Central memory CD4-positive, alpha-beta T cell (primary cell): Measurements from ENCODE around the gene SERPINB6.

ENCODE experiments used
- DNase-seq: peaks from one replicate; pipeline ENCODE4 v3.0.0; 2022

SERPINB6 gene

DNA sequence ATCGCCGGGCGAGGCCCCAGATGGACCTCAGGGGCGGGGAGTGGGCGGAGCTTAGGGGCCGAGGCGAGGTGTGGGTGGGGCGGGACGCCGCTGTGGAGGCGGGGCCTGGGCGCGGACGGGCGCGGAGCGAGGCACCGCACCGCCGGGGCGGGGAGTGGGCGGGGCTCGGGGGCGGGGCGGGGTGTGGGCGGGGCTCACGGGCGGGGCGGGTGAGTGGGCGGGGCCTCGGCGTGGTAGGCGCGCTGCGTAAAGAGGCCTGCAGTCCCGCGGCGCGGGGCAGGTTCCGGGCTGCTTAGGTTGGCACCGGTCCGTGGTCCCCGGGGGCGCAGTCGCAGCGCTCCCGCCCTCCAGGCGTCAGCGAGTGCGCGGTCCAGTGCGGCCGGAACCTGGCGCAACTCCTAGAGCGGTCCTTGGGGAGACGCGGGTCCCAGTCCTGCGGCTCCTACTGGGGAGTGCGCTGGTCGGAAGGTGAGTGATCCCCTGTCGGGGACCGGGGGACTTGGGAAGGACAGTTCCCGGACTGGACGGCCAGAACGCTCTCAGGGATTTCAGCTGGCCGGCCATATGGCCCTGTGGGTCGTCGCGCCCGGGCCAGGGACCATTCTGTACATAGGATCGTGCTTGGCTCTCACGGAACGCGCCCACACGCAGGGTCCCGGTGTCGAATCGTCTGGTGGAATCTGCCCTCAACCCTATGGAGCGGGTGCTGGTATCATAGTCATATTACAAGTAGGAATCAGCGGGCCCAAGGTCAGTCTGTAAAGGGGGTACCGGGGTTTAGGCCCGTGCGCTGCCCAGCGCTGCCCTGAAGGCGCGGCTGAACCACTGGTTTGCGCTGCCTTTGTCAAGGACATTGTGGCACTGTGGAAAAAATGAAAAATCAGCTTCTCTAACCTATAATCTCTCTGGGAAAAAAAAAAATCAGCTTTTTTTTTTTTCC lies 28.5 kb upstream of the SERPINB6 start, which contains the start of gene NQO2:
TSS of gene NQO2 (plus strand) at position 277 of the 940 bp plus-strand sequence. CDS start 6,659 bp downstream, outside the sequence.
- DNase-seq: peak; percentile 80

GRCh38 chr6:2998998-2999617 lies 27.7 kb upstream of the SERPINB6 start:
- no peak for DNase-seq

- DNase-seq: peak; percentile 73
Observed at GRCh38 chr6:2998249-2998997, 27.1 kb upstream of the SERPINB6 start.

DNA sequence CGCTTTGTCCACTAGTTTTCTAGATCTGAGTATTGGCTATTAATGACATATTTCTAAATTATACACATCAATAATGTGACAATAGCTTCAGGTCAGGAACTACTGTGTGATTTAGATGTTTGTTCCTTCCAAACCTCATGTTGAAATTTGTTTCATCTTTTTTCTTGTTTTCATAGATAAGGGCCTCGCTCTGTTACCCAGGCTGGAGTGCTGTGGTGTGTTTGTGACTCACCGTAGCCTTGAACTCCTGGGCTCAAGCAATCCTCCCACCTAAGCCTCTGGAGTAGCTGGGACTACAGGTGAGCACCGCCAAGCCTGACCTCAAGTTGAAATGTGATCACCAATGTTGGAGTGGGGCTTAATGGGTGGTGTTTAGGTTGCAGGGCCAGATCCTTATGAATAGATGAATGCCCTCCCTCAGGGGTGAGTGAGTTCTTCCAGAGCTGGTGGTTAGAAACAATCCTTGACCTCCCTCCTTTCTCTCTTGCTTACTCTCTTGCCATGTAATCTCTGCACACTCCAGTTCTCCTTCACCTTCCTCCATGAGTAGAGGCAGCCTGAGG lies 22.5 kb upstream of the SERPINB6 start:
- no peak for DNase-seq

- no peak for DNase-seq
Observed at GRCh38 chr6:2992330-2992979, 21.1 kb upstream of the SERPINB6 start.

DNA sequence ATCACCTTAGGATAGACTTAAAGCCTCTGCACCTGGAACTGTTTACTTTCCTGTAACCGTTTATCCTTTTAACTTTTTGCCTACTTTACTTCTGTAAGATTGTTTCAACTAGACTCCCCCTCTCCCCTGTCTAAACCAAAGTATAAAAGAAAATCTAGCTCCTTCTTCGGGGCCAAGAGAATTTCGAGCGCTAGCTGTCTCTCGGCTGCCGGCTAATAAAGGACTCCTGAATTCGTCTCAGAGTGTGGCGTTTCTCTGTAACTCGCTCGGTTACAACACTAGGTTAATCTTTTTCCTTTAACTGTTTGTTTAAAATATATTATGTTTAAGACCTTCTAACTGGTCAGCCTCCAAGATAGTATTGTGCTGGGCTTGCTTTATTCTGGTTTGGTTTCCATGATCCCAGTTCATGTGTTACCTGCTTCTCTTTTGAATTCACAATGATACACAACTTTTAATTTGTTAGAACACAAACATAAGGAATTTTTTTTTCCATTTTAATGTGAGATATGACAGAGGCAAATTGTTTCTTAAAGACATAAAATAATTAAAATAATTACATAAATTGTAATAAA lies 19.7 kb upstream of the SERPINB6 start:
- DNase-seq: no peak

- DNase-seq: peak; percentile 10
Observed at GRCh38 chr6:2990248-2990931, 19.0 kb upstream of the SERPINB6 start.

GRCh38 chr6:2989332-2990247 lies 18.2 kb upstream of the SERPINB6 start:
- DNase-seq: peak; percentile 91

DNA sequence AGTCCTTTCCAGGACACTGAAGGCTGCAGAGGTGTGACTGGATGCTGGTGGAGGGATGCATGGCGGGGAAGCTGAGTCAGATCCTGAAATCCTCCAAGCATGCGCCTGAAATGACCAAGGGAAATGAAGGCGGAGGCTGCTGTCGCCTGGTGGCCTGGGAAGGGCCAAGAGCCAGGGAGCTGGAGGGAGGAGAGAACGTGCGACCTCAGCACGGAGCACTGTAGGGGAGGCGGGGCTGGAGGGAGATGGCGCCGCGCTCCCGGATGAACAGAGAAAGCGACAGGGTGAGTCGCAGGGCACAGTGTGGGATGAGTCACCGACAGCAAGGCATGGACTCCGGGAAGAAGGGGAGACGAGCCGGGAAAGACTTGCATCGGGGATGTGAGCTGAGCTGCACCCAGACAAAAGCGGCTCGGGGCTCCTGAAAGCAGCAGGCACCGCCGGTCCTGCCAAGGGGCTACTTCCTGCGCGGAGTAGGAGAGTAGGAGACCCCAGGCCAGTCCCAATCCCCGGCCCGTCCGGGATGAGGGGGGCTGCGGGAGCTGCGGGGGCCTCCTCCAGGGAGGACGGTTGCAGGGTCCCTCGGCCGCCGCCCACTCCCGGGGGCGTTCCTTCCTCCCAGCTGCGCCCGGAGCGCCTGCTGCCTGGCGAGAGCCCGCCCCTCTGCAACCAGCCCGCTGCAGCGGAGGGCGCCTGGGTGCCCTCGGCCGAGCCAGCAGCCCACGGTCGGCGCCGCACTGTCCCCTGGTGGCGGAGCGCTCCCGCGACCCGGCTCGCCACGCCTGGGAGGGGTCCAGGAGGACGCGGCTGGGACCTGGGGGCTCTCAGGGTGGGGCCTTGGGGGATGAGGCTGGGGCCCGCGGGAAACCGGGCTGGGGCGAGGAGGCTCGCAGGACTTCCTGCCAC lies 17.3 kb upstream of the SERPINB6 start:
- DNase-seq: peak; percentile 70

- DNase-seq: no peak
Observed at GRCh38 chr6:2988094-2988425, 16.7 kb upstream of the SERPINB6 start.

- no peak for DNase-seq
Observed at GRCh38 chr6:2986722-2987221, 15.4 kb upstream of the SERPINB6 start.

DNA sequence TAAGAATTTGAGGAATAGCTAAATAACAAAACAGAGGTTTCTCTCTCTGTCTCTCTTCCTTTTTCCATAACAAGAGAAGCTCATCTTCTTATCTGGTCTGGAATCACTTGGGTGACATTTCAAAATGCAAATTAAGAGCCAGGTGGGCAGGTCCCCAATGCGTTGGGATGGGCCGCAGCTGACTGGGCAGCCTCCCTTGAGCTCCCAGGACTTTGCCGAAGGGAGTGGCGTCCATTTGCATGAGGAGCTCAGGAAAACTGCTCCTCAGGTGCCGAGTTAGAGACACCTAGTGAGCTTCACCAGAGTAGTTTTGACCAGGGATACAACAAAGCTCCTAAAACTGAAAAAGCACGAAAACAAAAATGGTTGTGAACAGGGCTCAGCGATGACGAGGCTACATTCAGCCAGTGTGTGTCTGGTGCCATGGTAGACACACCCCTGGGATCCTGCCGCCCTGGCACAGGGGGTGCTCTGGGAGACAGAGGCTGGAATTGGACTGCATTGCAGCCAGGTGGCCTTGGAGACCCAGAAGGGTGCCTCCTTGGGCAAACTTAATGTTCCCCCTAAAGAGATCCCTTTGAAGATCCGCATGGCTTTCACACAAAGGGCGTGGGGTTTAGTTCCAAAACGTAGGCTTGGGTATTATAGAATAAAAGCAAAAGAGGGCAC lies 13.5 kb upstream of the SERPINB6 start:
- DNase-seq: no peak

DNA sequence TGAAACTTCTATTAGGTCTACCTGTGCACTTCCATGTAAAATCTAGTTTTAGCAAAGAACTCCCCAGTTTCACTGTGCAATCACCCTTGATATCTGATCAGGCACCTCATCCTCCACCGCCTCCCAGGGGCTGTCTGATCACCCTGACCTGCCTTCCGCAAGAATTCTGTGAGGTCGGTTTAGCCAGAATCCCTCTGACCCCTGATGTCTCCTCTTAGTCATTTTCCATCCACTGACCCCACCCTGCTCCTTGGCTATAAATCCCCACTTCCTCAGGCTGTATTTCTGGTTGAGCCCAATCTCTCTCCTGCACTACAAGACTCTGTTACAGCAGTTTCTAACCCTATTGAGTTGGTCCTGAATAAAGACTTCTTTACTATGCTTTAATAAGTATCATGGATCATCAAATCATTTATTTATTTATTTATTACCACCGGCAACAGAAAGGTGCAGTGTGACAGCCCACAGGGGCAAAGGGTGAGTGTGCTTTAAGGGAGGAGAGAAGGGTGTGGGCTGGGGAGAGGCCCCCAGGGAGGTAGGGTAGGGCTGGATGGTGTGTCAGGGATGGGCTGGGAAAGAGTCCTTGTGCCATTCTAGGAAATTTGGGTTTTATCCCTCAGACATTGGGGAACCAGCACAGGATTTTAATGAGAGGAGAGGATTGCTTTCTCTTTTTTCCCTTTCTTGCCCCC lies 11.2 kb upstream of the SERPINB6 start:
- DNase-seq: no peak

- DNase-seq: no peak
Observed at GRCh38 chr6:2980465-2980855, 9.1 kb upstream of the SERPINB6 start.

DNA sequence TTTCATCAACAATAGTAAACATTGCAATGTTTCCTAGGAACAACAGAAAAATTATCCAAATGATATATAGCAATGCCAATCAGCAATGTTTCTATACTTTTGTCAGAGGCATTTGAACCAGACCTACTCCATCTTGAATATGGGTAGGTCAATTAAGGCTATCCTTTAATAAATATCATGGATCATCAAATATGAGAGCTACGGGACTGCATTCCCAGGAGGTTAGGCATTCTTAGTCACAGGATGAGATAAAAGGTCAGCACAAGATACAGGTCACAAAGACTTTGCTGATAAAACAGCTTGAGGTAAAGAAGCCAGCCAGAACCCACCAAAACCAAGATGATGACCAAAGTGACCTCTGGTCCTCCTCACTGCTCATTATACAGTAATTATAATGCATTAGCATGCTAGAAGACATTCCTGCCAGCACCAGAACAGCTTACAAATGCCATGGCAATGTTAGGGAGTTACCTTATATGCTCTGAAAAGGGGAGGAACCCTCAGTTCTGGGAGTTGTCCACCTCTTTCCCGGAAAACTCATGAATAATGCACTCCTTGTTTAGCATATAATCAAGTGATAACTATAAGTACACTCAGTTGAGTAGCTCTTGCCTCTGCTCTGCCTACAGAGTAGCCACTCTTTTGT lies 8.6 kb upstream of the SERPINB6 start:
- DNase-seq: no peak

DNA sequence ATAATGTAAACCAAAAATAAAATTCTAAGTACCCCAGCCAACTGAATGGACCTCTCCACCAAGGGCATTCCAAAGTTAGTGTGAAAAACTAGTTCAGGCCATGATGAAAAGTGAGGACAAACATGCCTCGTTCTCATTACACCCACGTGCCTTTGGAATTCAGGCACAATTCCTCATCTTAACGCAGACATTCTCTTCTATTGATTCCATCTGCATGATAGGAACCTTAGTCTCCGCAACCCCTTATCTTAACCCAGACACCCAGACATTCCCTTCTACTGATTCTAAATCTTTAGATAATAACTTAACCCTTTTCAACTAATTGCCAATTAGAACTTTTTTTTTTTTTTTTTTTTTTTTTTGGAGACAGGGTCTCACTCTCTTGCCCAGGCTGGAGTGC lies 7.6 kb upstream of the SERPINB6 start:
- DNase-seq: no peak
